ENCODE measurements around the gene HDGFL1.

DNA sequence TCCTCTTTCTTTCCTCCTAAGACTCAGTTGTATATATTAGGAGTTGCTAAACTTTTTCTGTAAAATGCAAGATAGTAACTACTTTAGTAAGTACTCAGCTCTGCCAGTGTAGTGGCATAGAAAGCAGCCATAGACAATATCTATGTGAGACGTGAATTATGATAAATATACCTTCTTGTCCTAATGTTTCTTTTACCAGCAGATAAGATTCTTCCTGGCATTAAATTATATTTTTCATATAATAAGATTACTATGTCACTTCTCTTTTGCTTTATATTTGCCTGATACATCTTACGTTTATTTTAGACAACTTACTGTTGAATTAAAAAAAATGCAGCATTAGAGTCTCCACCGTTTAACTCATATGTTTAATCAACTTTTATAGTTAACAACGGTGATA, 51.7 kb downstream of the HDGFL1 start:
- no peak for TF ChIP-seq POLR2AphosphoS5 (IDR thresholded peaks at IDR 0.05)
- no peak for TF ChIP-seq POLR2A (IDR thresholded peaks at IDR 0.05)
- TF ChIP-seq, protein P1, sequence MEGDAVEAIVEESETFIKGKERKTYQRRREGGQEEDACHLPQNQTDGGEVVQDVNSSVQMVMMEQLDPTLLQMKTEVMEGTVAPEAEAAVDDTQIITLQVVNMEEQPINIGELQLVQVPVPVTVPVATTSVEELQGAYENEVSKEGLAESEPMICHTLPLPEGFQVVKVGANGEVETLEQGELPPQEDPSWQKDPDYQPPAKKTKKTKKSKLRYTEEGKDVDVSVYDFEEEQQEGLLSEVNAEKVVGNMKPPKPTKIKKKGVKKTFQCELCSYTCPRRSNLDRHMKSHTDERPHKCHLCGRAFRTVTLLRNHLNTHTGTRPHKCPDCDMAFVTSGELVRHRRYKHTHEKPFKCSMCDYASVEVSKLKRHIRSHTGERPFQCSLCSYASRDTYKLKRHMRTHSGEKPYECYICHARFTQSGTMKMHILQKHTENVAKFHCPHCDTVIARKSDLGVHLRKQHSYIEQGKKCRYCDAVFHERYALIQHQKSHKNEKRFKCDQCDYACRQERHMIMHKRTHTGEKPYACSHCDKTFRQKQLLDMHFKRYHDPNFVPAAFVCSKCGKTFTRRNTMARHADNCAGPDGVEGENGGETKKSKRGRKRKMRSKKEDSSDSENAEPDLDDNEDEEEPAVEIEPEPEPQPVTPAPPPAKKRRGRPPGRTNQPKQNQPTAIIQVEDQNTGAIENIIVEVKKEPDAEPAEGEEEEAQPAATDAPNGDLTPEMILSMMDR (IDR thresholded peaks at IDR 0.05) = no peak
